B cell (primary cell): ENCODE measurements around the gene MED12L. TPM values are rescaled to one million over a fixed set of nuclear protein-coding genes. Genes with fewer than 3 reads are reported as not detected.

ENCODE experiments used
- ATAC-seq: fragments of 200-7000 bp; cut with Tn5 transposase; one replicate; pipeline ENCODE4 v1.10.0; 2021; ENCODE audit warnings: low read depth, mild to moderate bottlenecking, moderate number of reproducible peaks, moderate library complexity
- CTCF ChIA-PET: fragments of 350-600 bp; sonication (Branson Sonifier 250); formaldehyde crosslinking; loops from one replicate; lab custom pipeline; 2021; ENCODE audit warnings: antibody characterized with exemption, inconsistent platforms; lab: Charles Lee
- POLR2A ChIA-PET: fragments of 350-600 bp; sonication (Branson Sonifier 250); formaldehyde crosslinking; loops from one replicate; lab custom pipeline; 2021; ENCODE audit warnings: antibody characterized with exemption; lab: Charles Lee
- DNase-seq: peaks from one replicate; pipeline ENCODE4 v3.0.0; 2013
- H2AFZ ChIP-seq: 2 replicates; pipeline ENCODE4 v1.6.1; 2012; ENCODE audit warnings: mild to moderate bottlenecking, low read depth, low read length; ENCODE audit not compliant: insufficient read depth, poor library complexity, severe bottlenecking
- H3K27ac ChIP-seq, 2 donors: 1 replicate in 1 of 2; 2 replicates in 1 of 2; pipeline ENCODE4 v1.5.1; 2012 to 2013; ENCODE audit warnings: low read length in 2 of 2, mild to moderate bottlenecking in 2 of 2, moderate library complexity in 1 of 2
- H3K27me3 ChIP-seq, 4 experiments: fragments of 200-600 bp in 1 of 4; sonication (generic) in 1 of 4; replicated peaks in 1 of 4; 1 replicate in 2 of 4; 2 replicates in 2 of 4; pipeline versions ENCODE4 v1.6.1 to v1.7.0; 2013 to 2016; ENCODE audit warnings: low read length in 3 of 4, mild to moderate bottlenecking in 2 of 4, mixed read lengths in 1 of 4, moderate library complexity in 1 of 4; ENCODE audit not compliant: insufficient read depth in 4 of 4, control insufficient read depth in 3 of 4; ENCODE audit errors: control extremely low read depth in 1 of 4
- H3K36me3 ChIP-seq, 2 experiments: replicated peaks in 1 of 2; 1 replicate in 1 of 2; 2 replicates in 1 of 2; pipeline versions ENCODE4 v1.6.1 to v1.7.1; 2013; ENCODE audit warnings: low read length in 1 of 2; ENCODE audit not compliant: insufficient read depth in 2 of 2, control insufficient read depth in 1 of 2; ENCODE audit errors: control extremely low read depth in 1 of 2, extremely low read depth in 1 of 2
- H3K4me1 ChIP-seq, 2 donors: fragments of 200-600 bp in 1 of 2; sonication (generic) in 1 of 2; 1 replicate in 1 of 2; 2 replicates in 1 of 2; pipeline versions ENCODE4 v1.5.1 to v1.6.1; 2013 to 2017; ENCODE audit warnings: low read length in 2 of 2; ENCODE audit not compliant: control insufficient read depth in 2 of 2, insufficient read depth in 2 of 2
- H3K4me2 ChIP-seq: replicated peaks from 2 replicates; pipeline ENCODE3; 2012; ENCODE audit warnings: mild to moderate bottlenecking, low read depth, low read length; ENCODE audit not compliant: poor library complexity, severe bottlenecking
- H3K4me3 ChIP-seq, 5 experiments: fragments of 200-600 bp in 1 of 5; sonication (generic) in 1 of 5; 1 replicate in 3 of 5; 2 replicates in 2 of 5; pipeline versions ENCODE4 v1.5.1 to v1.7.0; 2011 to 2016; ENCODE audit warnings: low read length in 4 of 5, mild to moderate bottlenecking in 4 of 5, low read depth in 2 of 5, control low read depth in 1 of 5, moderate library complexity in 1 of 5; ENCODE audit not compliant: insufficient read depth in 1 of 5; ENCODE audit errors: control extremely low read depth in 1 of 5, extremely low read depth in 1 of 5
- H3K79me2 ChIP-seq: fragments of 200-600 bp; sonication (generic); one replicate; pipeline ENCODE4 v1.6.0; 2016; ENCODE audit warnings: low read length; ENCODE audit not compliant: control insufficient read depth, insufficient read depth
- H3K9ac ChIP-seq: fragments of 200-600 bp; sonication (generic); 2 replicates; pipeline ENCODE4 v1.6.1; 2017; ENCODE audit warnings: mild to moderate bottlenecking, low read length, moderate library complexity
- H3K9me3 ChIP-seq, 3 donors: one replicate each; pipeline versions ENCODE4 v1.6.1 to v1.7.1; 2013; ENCODE audit warnings: low read length in 2 of 3; ENCODE audit not compliant: control insufficient read depth in 2 of 3, insufficient read depth in 1 of 3; ENCODE audit errors: control extremely low read depth in 1 of 3
- H4K20me1 ChIP-seq: 2 replicates; pipeline ENCODE4 v1.6.0; 2012; ENCODE audit warnings: mild to moderate bottlenecking, low read length; ENCODE audit not compliant: insufficient read depth, control insufficient read depth, poor library complexity, severe bottlenecking
- H3K27ac Mint-ChIP-seq: one replicate; pipeline ENCODE4 v1.8.0; 2021; ENCODE audit warnings: mixed read lengths
- H3K27me3 Mint-ChIP-seq: one replicate; pipeline ENCODE4 v1.8.0; 2021; ENCODE audit warnings: mixed read lengths
- H3K4me1 Mint-ChIP-seq: one replicate; pipeline ENCODE4 v1.8.0; 2021; ENCODE audit warnings: mixed read lengths
- H3K4me3 Mint-ChIP-seq: one replicate; pipeline ENCODE4 v1.8.0; 2021; ENCODE audit warnings: mixed read lengths
- H3K9me3 Mint-ChIP-seq: one replicate; pipeline ENCODE4 v1.8.0; 2022; ENCODE audit warnings: mixed read lengths; ENCODE audit not compliant: insufficient read depth
- EZH2 ChIP-seq: IDR thresholded peaks from 2 replicates; pipeline ENCODE4 v1.6.1; 2012; ENCODE audit warnings: borderline replicate concordance, low read depth, mild to moderate bottlenecking, moderate library complexity, low read length; ENCODE audit not compliant: insufficient read depth, poor library complexity, severe bottlenecking
- WGBS: methylation state at CpG from one replicate; pipeline ENCODE4 v1.1.5; 2013; ENCODE audit warnings: missing lambda C conversion rate; ENCODE audit not compliant: insufficient coverage; 5-methylcytosine and 5-hydroxymethylcytosine counted together
- intact Hi-C: fragments of 100-400 bp; cut with micrococcal nuclease; formaldehyde crosslinking; loops from one replicate; pipeline ENCODE4 v1.10.0; 2022
- polyA plus RNA-seq: library from polyadenylated mRNA; depleted of rRNA; stranded (reverse); fragments of >200 nt; gene quantifications from 2 replicates; pipeline ENCODE4 v1.2.3, GENCODE V29; 2012
- total RNA-seq, 2 donors: library from RNA; stranded (reverse); fragments of 120-200 nt in 1 of 2; gene quantifications; 1 replicate in 1 of 2; 2 replicates in 1 of 2; pipeline versions ENCODE4 v1.2.3 to v1.2.4, GENCODE V29; 2013 to 2022
- TF ChIP-seq, protein P1 (sequence below): fragments of 200-600 bp; IDR thresholded peaks from one replicate; pipeline ENCODE4 v1.8.0; 2022; ENCODE audit warnings: antibody characterized with exemption, mild to moderate bottlenecking

The MED12L gene
- total and polyA plus RNA-seq, 2 donors (not counting 1 experiment from before 2014, with no cell fraction given), result 0.07 to 0.30 TPM

GRCh38 chr3:151289445-151289844 lies 204.0 kb downstream of the MED12L start:
- H3K4me1 ChIP-seq, result no peaks in the 10 kb centered on the region
- no peaks in the 10 kb centered on the region for H3K4me1 Mint-ChIP-seq
- H3K9ac ChIP-seq, result no peak overlapping the region
- no peaks in the 10 kb centered on the region for H3K79me2 ChIP-seq
- no peaks in the 10 kb centered on the region for H3K9me3 Mint-ChIP-seq
- H3K27me3 Mint-ChIP-seq, result no peaks in the 10 kb centered on the region
- no peak overlapping the region for H3K27ac ChIP-seq
- ATAC-seq (no peak), DNase-seq (no peak)
- no peak overlapping the region for H3K4me3 Mint-ChIP-seq
- no CpG with 5 or more reads among the region's 3 CpGs for WGBS
- intact Hi-C loops, result no loop called here
- H3K4me3 ChIP-seq, result no peak overlapping the region
- TF ChIP-seq, protein P1, sequence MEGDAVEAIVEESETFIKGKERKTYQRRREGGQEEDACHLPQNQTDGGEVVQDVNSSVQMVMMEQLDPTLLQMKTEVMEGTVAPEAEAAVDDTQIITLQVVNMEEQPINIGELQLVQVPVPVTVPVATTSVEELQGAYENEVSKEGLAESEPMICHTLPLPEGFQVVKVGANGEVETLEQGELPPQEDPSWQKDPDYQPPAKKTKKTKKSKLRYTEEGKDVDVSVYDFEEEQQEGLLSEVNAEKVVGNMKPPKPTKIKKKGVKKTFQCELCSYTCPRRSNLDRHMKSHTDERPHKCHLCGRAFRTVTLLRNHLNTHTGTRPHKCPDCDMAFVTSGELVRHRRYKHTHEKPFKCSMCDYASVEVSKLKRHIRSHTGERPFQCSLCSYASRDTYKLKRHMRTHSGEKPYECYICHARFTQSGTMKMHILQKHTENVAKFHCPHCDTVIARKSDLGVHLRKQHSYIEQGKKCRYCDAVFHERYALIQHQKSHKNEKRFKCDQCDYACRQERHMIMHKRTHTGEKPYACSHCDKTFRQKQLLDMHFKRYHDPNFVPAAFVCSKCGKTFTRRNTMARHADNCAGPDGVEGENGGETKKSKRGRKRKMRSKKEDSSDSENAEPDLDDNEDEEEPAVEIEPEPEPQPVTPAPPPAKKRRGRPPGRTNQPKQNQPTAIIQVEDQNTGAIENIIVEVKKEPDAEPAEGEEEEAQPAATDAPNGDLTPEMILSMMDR, result no peak
- TF ChIP-seq EZH2, result no peak
- CTCF ChIA-PET, result interaction anchor here (0.9 to 4.0 kb wide), 5 partner anchors 11 to 550 kb away, joined by 3 to 36 read pairs (median 7); partner anchors contain the start of gene P2RY14
- POLR2A ChIA-PET, result no interaction called here
- no peaks in the 10 kb centered on the region for H4K20me1 ChIP-seq
- H3K4me2 ChIP-seq, result no peak overlapping the region
- no peaks in the 10 kb centered on the region for H3K9me3 ChIP-seq
- no peak overlapping the region for H3K27ac Mint-ChIP-seq
- H3K36me3 ChIP-seq, result no peaks in the 10 kb centered on the region
- no peaks in the 10 kb centered on the region for H3K27me3 ChIP-seq
- no peak overlapping the region for H2AFZ ChIP-seq

DNA sequence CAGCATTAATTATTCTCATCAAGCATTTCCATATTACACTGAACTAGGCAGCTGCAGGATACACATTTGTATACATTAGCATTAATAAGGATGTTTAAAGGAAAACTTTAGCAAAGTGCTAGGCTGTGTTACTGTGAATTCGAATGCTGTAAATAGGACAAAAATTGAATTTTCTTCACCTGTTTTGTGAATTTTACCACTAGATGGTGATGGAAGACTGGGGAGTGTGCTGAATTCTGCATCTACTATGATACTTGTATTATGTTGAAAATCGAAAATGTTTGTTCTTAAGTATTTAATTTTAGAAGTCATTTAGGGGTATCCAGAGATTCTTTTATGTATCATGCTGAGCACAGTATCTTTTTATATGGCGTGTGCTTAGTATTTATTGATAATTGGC lies 205.2 kb downstream of the MED12L start:
- no peak overlapping the region for H3K4me3 Mint-ChIP-seq
- intact Hi-C loops, result loop anchor here (5.0 kb wide), 1 partner anchor 372 kb away; no protein-coding TSS in a partner anchor

More for the DNA sequence above, 205.2 kb downstream of the MED12L start:
- H3K27ac Mint-ChIP-seq, result no peak overlapping the region
- no peaks in the 10 kb centered on the region for H3K27me3 ChIP-seq
- WGBS, result 70% methylated on average over 2 of the region's 3 CpGs
- H3K79me2 ChIP-seq, result no peaks in the 10 kb centered on the region
- POLR2A ChIA-PET, result interaction anchor here (0.7 kb wide), 1 partner anchor 13 kb away, joined by 5 read pairs; no protein-coding TSS in a partner anchor
- H3K4me2 ChIP-seq, result no peak overlapping the region
- H3K9ac ChIP-seq, result no peak overlapping the region
- TF ChIP-seq, protein P1, result peak; percentile 62
- no peak for TF ChIP-seq EZH2
- no peaks in the 10 kb centered on the region for H3K9me3 ChIP-seq
- H3K4me1 Mint-ChIP-seq, result no peaks in the 10 kb centered on the region
- CTCF ChIA-PET, result interaction anchor here (1.6 to 2.4 kb wide), 4 partner anchors 10 to 548 kb away, joined by 4 to 9 read pairs (median 8); no protein-coding TSS in a partner anchor
- H3K4me3 ChIP-seq, result no peak overlapping the region
- no peak overlapping the region for H3K27ac ChIP-seq
- DNase-seq, result peak; percentile 26
- H4K20me1 ChIP-seq, result no peaks in the 10 kb centered on the region
- H3K4me1 ChIP-seq, result no peaks in the 10 kb centered on the region
- ATAC-seq, result no peak
- no peaks in the 10 kb centered on the region for H3K36me3 ChIP-seq
- H3K27me3 Mint-ChIP-seq, result no peaks in the 10 kb centered on the region
- no peaks in the 10 kb centered on the region for H3K9me3 Mint-ChIP-seq
- no peak overlapping the region for H2AFZ ChIP-seq
